BE2C (cell line): ENCODE results near the gene BEST4.
A peak's percentile ranks its signal among the peaks of the same experiment; 100 is the strongest.
"Not testable (repeated sequence)": the region's sequence is repeated elsewhere in the genome, so short reads cannot be mapped to it uniquely, and the experiment has no call there.

ENCODE experiments used
- DNase-seq: peaks from one replicate; pipeline ENCODE4 v3.0.0-alpha.2; 2020
- H3K27me3 ChIP-seq: fragments of 250-450 bp; sonication (Bioruptor Pico); 2 replicates; pipeline ENCODE4 v1.5.1; 2020; ENCODE audit warnings: mild to moderate bottlenecking
- H3K36me3 ChIP-seq: fragments of 250-450 bp; sonication (Bioruptor Pico); 2 replicates; pipeline ENCODE4 v1.5.1; 2020; ENCODE audit warnings: mild to moderate bottlenecking
- H3K4me1 ChIP-seq: fragments of 250-450 bp; sonication (Bioruptor Pico); 2 replicates; pipeline ENCODE4 v1.5.1; 2020
- H3K4me3 ChIP-seq: 2 replicates; pipeline ENCODE4 v1.5.1; 2011; ENCODE audit warnings: low read depth, low read length
- H3K9me3 ChIP-seq: fragments of 250-450 bp; sonication (Bioruptor Pico); 2 replicates; pipeline ENCODE4 v1.5.1; 2020
- TF ChIP-seq, protein P1 (sequence below): IDR thresholded peaks from 2 replicates; pipeline ENCODE4 v1.5.1; 2012; ENCODE audit warnings: mild to moderate bottlenecking, low read depth, low read length

The BEST4 gene

DNA sequence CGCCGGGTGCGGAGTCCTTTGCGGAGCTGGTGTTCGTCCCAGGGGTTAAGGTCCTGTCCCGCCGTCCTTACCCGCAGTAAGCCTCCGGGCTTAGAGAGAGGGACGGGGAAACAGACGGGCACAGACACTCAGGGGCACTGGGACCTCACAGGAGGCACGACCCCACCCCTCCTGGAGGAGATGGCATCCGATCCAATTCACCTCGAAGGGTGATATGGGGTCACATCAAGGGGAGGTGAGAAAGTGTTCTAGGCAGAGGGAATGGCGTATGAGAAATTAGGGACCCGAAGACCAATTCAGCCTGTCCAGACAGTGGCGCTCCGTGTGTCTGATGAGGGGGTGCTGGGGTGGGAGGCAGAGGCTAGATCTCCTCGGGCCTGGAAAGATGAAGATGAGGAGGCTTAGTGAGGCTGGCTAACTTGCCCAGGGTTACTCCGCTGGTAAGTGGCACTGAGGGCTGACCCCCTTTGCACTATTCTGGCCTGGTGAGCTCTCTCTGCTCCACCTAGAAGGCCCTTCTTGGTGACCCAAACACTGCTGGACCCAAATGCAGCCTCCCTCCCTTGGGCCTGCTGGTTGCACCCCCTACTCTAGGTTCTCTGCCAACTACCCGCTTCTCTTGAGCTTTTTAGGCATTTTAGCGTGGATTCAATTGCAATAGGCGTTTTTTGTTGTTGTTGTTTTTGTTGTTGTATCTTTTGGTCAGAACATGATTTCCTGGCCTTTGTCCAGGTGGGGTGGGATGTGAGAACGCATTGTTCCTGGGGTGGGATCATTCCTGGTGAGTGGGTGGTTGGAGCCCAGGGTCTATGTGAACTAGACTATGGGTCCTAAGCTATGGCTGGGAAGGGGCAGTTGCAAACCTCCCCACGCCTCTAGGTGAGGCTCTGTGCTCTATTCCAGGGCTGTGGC, 32.6 kb upstream of the BEST4 start:
- H3K36me3 ChIP-seq: no peaks in the 10 kb centered on the region
- peak overlapping the region; percentile 55 for H3K4me3 ChIP-seq
- no peaks in the 10 kb centered on the region for H3K4me1 ChIP-seq
- no peak for DNase-seq
- no peaks in the 10 kb centered on the region for H3K27me3 ChIP-seq
- TF ChIP-seq, protein P1, sequence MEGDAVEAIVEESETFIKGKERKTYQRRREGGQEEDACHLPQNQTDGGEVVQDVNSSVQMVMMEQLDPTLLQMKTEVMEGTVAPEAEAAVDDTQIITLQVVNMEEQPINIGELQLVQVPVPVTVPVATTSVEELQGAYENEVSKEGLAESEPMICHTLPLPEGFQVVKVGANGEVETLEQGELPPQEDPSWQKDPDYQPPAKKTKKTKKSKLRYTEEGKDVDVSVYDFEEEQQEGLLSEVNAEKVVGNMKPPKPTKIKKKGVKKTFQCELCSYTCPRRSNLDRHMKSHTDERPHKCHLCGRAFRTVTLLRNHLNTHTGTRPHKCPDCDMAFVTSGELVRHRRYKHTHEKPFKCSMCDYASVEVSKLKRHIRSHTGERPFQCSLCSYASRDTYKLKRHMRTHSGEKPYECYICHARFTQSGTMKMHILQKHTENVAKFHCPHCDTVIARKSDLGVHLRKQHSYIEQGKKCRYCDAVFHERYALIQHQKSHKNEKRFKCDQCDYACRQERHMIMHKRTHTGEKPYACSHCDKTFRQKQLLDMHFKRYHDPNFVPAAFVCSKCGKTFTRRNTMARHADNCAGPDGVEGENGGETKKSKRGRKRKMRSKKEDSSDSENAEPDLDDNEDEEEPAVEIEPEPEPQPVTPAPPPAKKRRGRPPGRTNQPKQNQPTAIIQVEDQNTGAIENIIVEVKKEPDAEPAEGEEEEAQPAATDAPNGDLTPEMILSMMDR: no peak
- no peaks in the 10 kb centered on the region for H3K9me3 ChIP-seq

DNA sequence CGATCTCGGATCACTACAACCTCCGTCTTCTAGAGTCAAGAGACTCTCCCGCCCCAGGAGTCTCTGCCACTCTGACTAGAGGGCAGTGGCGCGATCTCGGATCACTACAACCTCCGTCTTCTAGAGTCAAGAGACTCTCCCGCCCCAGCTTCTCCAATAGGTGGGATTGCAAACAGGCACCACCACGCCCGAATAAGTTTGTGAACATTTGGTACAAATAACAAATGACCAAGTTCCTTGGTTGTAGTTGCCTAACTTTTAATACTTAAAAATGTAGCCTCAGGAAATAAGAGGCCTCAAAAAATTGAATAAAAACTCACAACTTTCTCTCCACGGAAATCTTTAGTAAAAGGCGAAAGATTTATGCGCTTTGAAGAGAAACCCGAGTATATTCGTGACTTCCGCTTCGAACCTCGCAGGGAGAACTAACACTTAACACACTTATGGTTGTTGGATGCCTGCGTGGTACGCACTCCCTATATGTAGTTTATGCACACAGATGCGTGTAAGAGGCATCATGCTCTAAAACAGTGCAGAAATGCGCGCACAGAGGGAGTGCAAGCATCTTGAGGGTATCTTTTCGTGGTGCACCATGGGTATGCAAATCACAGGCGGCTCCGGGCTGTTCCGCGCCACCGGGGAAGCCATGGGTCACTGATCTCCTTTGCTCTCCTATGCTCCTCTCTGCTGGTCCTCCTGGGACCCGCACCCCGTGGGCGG, 31.8 kb upstream of the BEST4 start:
- H3K36me3 ChIP-seq: no peaks in the 10 kb centered on the region
- no peaks in the 10 kb centered on the region for H3K9me3 ChIP-seq
- TF ChIP-seq, protein P1: no peak
- no peaks in the 10 kb centered on the region for H3K27me3 ChIP-seq
- peak overlapping the region; percentile 55 for H3K4me3 ChIP-seq
- H3K4me1 ChIP-seq: no peaks in the 10 kb centered on the region
- DNase-seq: peak; percentile 73

DNA sequence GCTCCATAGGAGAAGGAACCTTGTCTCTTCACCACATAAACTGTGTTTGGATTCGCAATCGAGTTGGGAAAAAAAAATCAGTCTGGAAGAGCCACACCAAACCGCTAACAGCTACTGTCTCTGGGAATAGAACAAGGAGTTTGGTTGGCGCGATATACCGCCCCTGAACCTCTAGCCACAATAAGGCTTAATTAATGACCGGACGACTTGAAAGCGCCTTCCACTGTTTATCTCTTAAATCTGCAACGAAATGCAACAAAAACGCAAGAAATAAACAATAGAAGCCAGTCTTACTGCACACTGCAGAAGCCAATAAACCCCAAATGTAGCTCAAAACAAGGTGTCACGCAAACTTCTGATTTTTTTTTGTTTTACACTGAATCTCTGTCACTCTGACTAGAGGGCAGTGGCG, 31.2 kb upstream of the BEST4 start:
- H3K4me3 ChIP-seq: peak overlapping the region; percentile 55
- H3K9me3 ChIP-seq: no peaks in the 10 kb centered on the region
- DNase-seq: no peak
- no peaks in the 10 kb centered on the region for H3K36me3 ChIP-seq
- no peaks in the 10 kb centered on the region for H3K27me3 ChIP-seq
- TF ChIP-seq, protein P1: no peak
- no peaks in the 10 kb centered on the region for H3K4me1 ChIP-seq

DNA sequence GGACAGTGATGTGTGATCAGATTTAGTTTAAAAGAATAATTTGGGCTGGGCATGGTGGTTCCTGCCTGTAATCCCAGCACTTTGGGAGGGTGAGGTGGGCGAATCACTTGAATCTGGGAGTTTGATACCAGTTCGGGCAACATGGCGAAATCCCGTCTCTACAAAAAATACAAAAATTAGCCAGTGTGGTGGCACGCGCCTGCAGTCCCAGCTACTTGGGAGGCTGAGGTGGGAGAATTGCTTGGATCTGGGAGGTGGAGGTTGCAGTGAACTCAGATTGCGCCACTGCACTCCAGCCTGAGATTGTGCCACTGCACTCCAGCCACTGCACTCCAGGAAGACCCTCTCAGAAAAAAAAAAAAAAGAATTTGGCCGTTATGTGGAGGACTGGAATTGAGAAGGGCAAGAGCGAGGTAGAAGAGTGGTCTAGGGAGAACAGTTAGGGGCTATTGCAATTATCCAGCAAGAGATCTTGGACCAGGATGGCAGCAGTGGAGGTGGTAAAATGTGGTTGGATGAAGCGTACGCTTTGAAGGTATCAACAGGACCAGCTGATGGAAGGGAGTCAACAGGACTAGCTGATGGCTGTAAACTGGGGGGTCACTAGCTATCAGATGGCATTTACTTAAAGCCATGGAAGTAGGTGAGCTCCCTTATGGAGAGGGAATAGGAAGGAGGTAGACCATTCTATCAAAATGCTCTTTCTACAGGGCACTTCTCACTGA, 30.0 kb upstream of the BEST4 start:
- Histone ChIP-seq H3K4me1 (no peaks in the 10 kb centered on the region), H3K4me3 (no peak overlapping the region), H3K36me3 (no peaks in the 10 kb centered on the region), H3K27me3 (no peaks in the 10 kb centered on the region), H3K9me3 (no peaks in the 10 kb centered on the region)
- TF ChIP-seq, protein P1: no peak
- no peak for DNase-seq

DNA sequence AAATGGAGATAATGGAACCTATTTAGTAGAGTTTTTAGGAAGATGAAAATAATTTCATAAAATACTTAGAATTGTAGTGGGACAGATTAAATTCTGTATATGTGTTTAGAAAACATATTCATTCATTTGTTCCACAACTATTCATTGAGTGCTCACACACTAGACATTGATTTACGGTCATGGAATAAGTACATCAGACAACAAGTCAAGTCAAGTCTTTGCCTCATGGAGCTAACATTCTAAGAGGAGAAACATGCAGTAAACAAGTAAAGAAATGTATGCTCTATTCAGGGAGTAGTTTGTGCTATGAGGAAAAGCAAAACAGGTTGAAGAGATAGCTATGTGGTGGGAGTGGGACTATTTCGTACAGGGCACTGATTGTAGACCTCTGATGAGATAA, 29.3 kb upstream of the BEST4 start:
- DNase-seq: no peak
- TF ChIP-seq, protein P1: no peak
- H3K4me1 ChIP-seq: no peaks in the 10 kb centered on the region
- H3K36me3 ChIP-seq: no peaks in the 10 kb centered on the region
- H3K9me3 ChIP-seq: no peaks in the 10 kb centered on the region
- no peaks in the 10 kb centered on the region for H3K27me3 ChIP-seq
- no peak overlapping the region for H3K4me3 ChIP-seq

DNA sequence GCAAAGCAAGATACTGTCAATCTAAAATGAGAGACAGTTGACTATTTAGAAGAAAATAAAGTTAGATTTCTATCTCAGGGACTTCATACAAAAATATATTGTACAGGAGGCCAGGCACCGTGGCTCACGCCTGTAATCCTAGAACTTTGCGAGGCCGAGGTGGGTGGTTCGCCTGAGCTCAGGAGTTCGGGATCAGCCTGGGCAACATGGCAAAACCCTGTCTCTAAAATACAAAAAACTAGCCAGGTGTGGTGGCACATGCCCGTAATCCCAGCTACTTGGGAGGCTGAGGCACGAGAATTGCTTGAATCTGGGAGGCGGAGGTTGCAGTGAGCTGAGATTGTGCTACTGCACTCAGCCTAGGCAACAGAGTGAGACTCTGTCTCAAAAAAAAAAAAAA, 28.0 kb upstream of the BEST4 start:
- H3K27me3 ChIP-seq, DNase-seq, H3K36me3 ChIP-seq, H3K4me1 ChIP-seq, H3K9me3 ChIP-seq, H3K4me3 ChIP-seq: not testable (repeated sequence)
